Neural cell (in vitro differentiated cells): ENCODE data around the gene LSM4. TPM values are rescaled to one million over a fixed set of nuclear protein-coding genes. Genes with fewer than 3 reads are reported as not detected.

Source experiments
- H2AFZ ChIP-seq: fragments of 200-600, 300-800 bp; sonication (generic), shearing (Covaris generic); 2 replicates; pipeline ENCODE4 v1.6.0; 2014; ENCODE audit warnings: low read depth, mild to moderate bottlenecking, antibody characterized with exemption, low read length, moderate library complexity
- H3F3A ChIP-seq: fragments of 200-600 bp; shearing (Covaris generic); 2 replicates; pipeline ENCODE4 v1.6.1; 2016; ENCODE audit warnings: mild to moderate bottlenecking, moderate library complexity, mixed read lengths, antibody characterized with exemption, low read length; ENCODE audit not compliant: insufficient read depth, poor library complexity, severe bottlenecking
- H3K27ac ChIP-seq: fragments of 200-600, 300-800 bp; sonication (generic), shearing (Covaris generic); 2 replicates; pipeline ENCODE4 v1.5.1; 2014; ENCODE audit warnings: mild to moderate bottlenecking, low read length, moderate library complexity
- H3K27me3 ChIP-seq: fragments of 300-800, 200-600 bp; sonication (generic), shearing (Covaris generic); 2 replicates; pipeline ENCODE4 v1.6.0; 2014; ENCODE audit warnings: mild to moderate bottlenecking, low read depth, low read length, moderate library complexity; ENCODE audit not compliant: insufficient read depth
- H3K36me3 ChIP-seq: fragments of 300-800, 200-600 bp; sonication (generic), shearing (Covaris generic); 2 replicates; pipeline ENCODE4 v1.5.1; 2014; ENCODE audit warnings: mild to moderate bottlenecking, antibody characterized with exemption, low read length, moderate library complexity; ENCODE audit not compliant: insufficient read depth
- H3K4me2 ChIP-seq: fragments of 300-800, 200-600 bp; sonication (generic), shearing (Covaris generic); 2 replicates; pipeline ENCODE4 v1.6.0; 2014; ENCODE audit warnings: mild to moderate bottlenecking, low read length
- H3K4me3 ChIP-seq: fragments of 300-800, 200-600 bp; sonication (generic), shearing (Covaris generic); 2 replicates; pipeline ENCODE4 v1.5.1; 2014; ENCODE audit warnings: mild to moderate bottlenecking, low read length, moderate library complexity
- H3K79me2 ChIP-seq: fragments of 200-600 bp; shearing (Covaris generic); replicated peaks from 2 replicates; pipeline ENCODE4 v1.6.0; 2014; ENCODE audit warnings: mild to moderate bottlenecking, low read length, moderate library complexity; ENCODE audit not compliant: insufficient read depth
- H3K9ac ChIP-seq: fragments of 300-800, 200-600 bp; sonication (generic), shearing (Covaris generic); 2 replicates; pipeline ENCODE4 v1.6.1; 2016; ENCODE audit warnings: mild to moderate bottlenecking, low read length, mixed read lengths
- H3K9me2 ChIP-seq: fragments of 200-600 bp; shearing (Covaris generic); 2 replicates; pipeline ENCODE4 v1.6.1; 2016; ENCODE audit warnings: mild to moderate bottlenecking, low read length, mixed read lengths; ENCODE audit not compliant: insufficient read depth
- H3K9me3 ChIP-seq: fragments of 200-600, 300-800 bp; sonication (generic), shearing (Covaris generic); 2 replicates; pipeline ENCODE4 v1.6.1; 2016; ENCODE audit warnings: mild to moderate bottlenecking, mixed run types, low read length, moderate library complexity, mixed read lengths
- H4K20me1 ChIP-seq: fragments of 200-600 bp; shearing (Covaris generic); 2 replicates; pipeline ENCODE4 v1.6.1; 2016; ENCODE audit warnings: mild to moderate bottlenecking, mixed run types; ENCODE audit not compliant: insufficient read depth
- EP300 ChIP-seq: fragments of 450-650 bp; conservative IDR thresholded peaks from 2 replicates; pipeline ENCODE4 v1.6.1; 2014; ENCODE audit warnings: antibody characterized with exemption, mild to moderate bottlenecking, moderate library complexity; ENCODE audit not compliant: poor library complexity, severe bottlenecking
- EZH2 ChIP-seq: fragments of 200-600, 300-800 bp; shearing (Covaris generic), sonication (generic); IDR thresholded peaks from 2 replicates; pipeline ENCODE4 v1.6.1; 2014; ENCODE audit warnings: antibody characterized with exemption, low read length, borderline replicate concordance, mild to moderate bottlenecking; ENCODE audit not compliant: insufficient read depth, poor library complexity, severe bottlenecking
- MXI1 ChIP-seq: fragments of 450-650 bp; conservative IDR thresholded peaks from 2 replicates; pipeline ENCODE4 v1.6.1; 2014; ENCODE audit warnings: antibody characterized with exemption, mild to moderate bottlenecking; ENCODE audit not compliant: poor library complexity, severe bottlenecking
- POLR2AphosphoS5 ChIP-seq: IDR thresholded peaks from 2 replicates; pipeline ENCODE4 v1.6.1; 2012
- RAD21 ChIP-seq: fragments of 450-650 bp; conservative IDR thresholded peaks from 2 replicates; pipeline ENCODE4 v1.6.1; 2014; ENCODE audit warnings: antibody characterized with exemption, mild to moderate bottlenecking, moderate library complexity
- REST ChIP-seq: IDR thresholded peaks from 2 replicates; pipeline ENCODE4 v1.6.1; 2012; ENCODE audit warnings: borderline replicate concordance
- SMC3 ChIP-seq: fragments of 450-650 bp; conservative IDR thresholded peaks from 2 replicates; pipeline ENCODE4 v1.6.1; 2014; ENCODE audit warnings: antibody characterized with exemption, mild to moderate bottlenecking, moderate library complexity; ENCODE audit not compliant: poor library complexity
- TAF1 ChIP-seq: IDR thresholded peaks from 2 replicates; pipeline ENCODE4 v1.6.1; 2012; ENCODE audit warnings: low read depth
- polyA minus RNA-seq: library from RNA; depleted of rRNA, polyadenylated mRNA; stranded (reverse); fragments of >200 nt; gene quantifications from 2 replicates; pipeline ENCODE4 v1.2.3, GENCODE V29; 2014
- polyA plus RNA-seq: library from polyadenylated mRNA; depleted of rRNA; stranded (reverse); fragments of >200 nt; gene quantifications from 2 replicates; pipeline ENCODE4 v1.2.3, GENCODE V29; 2014
- TF ChIP-seq, protein P1 (sequence below): fragments of 450-650 bp; IDR thresholded peaks from 2 replicates; pipeline ENCODE4 v1.5.1; 2014; ENCODE audit warnings: antibody characterized with exemption, mild to moderate bottlenecking, moderate library complexity; ENCODE audit not compliant: poor library complexity, severe bottlenecking

LSM4 gene
- 382 and 410 TPM in 2 replicates for polyA plus RNA-seq
- 127 and 138 TPM in 2 replicates for polyA minus RNA-seq

DNA sequence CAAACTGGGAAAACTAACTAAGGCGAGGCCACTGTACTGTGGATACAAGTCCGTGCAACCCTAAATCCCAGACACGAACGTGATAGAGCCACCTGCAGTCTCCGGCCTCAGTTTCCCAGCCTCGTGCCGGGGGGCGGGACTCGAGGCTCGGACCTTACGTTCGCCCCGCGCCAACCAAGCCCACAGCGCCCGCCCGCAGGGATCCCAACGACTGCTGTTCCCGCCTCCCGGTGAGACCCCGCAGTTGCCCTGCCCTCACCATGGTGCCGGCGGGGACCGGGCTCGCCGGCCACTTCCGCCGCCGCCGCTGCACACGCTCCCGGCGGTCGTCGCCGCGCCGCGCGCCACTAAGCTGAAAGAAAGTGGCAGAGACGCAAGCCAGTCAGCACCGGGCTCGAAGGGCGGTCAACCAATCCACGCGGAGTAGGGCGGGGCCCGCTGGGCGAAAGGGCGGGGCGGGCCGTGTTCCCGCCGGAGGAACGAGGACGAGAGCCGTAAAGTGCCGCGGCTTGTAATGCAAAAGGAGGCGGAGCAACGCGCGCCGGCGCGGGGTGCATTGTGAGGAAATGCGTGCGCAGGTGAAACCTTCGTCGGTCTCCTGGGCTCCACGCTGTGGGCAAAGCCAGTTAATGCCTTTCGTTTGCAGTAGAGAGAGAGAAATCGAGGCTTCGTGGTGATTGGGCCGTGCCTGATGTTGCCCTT, at the start of gene LSM4:
TSS of gene LSM4 (minus strand) at position 318 of the 702 bp plus-strand sequence. CDS start at position 262, 56 bp downstream.
- H2AFZ ChIP-seq = peak within 1 kb of the TSS; percentile 70
- no peaks in the 10 kb centered on the region for H3K9me2 ChIP-seq
- TF ChIP-seq EZH2 (no peak), MXI1 (peak; percentile 99), TAF1 (peak; percentile 53), REST (peak; percentile 48), POLR2AphosphoS5 (peak; percentile 77), SMC3 (peak; percentile 86), EP300 (no peak), RAD21 (peak; percentile 73)
- TF ChIP-seq, protein P1, sequence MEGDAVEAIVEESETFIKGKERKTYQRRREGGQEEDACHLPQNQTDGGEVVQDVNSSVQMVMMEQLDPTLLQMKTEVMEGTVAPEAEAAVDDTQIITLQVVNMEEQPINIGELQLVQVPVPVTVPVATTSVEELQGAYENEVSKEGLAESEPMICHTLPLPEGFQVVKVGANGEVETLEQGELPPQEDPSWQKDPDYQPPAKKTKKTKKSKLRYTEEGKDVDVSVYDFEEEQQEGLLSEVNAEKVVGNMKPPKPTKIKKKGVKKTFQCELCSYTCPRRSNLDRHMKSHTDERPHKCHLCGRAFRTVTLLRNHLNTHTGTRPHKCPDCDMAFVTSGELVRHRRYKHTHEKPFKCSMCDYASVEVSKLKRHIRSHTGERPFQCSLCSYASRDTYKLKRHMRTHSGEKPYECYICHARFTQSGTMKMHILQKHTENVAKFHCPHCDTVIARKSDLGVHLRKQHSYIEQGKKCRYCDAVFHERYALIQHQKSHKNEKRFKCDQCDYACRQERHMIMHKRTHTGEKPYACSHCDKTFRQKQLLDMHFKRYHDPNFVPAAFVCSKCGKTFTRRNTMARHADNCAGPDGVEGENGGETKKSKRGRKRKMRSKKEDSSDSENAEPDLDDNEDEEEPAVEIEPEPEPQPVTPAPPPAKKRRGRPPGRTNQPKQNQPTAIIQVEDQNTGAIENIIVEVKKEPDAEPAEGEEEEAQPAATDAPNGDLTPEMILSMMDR = peak; percentile 80
- no peaks in the 10 kb centered on the region for H4K20me1 ChIP-seq
- H3K9ac ChIP-seq = peak within 1 kb of the TSS; percentile 79
- H3K27me3 ChIP-seq = no peaks in the 10 kb centered on the region
- H3K9me3 ChIP-seq = no peaks in the 10 kb centered on the region
- peak within 1 kb of the TSS; percentile 97 for H3K27ac ChIP-seq
- peak within 1 kb of the TSS; percentile 97 for H3K4me2 ChIP-seq
- no peaks in the 10 kb centered on the region for H3K36me3 ChIP-seq
- peaks cover 17% of the 10 kb centered on the region for H3K79me2 ChIP-seq
- no peaks in the 10 kb centered on the region for H3F3A ChIP-seq
- peak within 1 kb of the TSS; percentile 91 for H3K4me3 ChIP-seq

GRCh38 chr19:18368504-18369222, 45.8 kb upstream of the LSM4 start:
- H3K27ac ChIP-seq = no peak overlapping the region

More at GRCh38 chr19:18368504-18369222, 45.8 kb upstream of the LSM4 start:
- H3K4me2 ChIP-seq = no peak overlapping the region
- H4K20me1 ChIP-seq = no peaks in the 10 kb centered on the region
- no peak overlapping the region for H3K9ac ChIP-seq
- no peaks in the 10 kb centered on the region for H3K27me3 ChIP-seq
- H3K9me3 ChIP-seq = no peaks in the 10 kb centered on the region
- no peak overlapping the region for H2AFZ ChIP-seq
- no peaks in the 10 kb centered on the region for H3K36me3 ChIP-seq
- no peaks in the 10 kb centered on the region for H3F3A ChIP-seq
- H3K79me2 ChIP-seq = no peaks in the 10 kb centered on the region
- TF ChIP-seq, protein P1 = no peak
- TF ChIP-seq EZH2 = no peak
- TF ChIP-seq POLR2AphosphoS5 = no peak
- no peak for TF ChIP-seq REST
- TF ChIP-seq EP300 = no peak
- no peaks in the 10 kb centered on the region for H3K9me2 ChIP-seq
- H3K4me3 ChIP-seq = no peak overlapping the region
